ENCODE measurements around the gene MICAL1. TPM values are rescaled to one million over a fixed set of nuclear protein-coding genes. Genes with fewer than 3 reads are reported as not detected.

MICAL1 gene
- total RNA-seq, 1 donor from 2014 or later, result 40.1 TPM

DNA sequence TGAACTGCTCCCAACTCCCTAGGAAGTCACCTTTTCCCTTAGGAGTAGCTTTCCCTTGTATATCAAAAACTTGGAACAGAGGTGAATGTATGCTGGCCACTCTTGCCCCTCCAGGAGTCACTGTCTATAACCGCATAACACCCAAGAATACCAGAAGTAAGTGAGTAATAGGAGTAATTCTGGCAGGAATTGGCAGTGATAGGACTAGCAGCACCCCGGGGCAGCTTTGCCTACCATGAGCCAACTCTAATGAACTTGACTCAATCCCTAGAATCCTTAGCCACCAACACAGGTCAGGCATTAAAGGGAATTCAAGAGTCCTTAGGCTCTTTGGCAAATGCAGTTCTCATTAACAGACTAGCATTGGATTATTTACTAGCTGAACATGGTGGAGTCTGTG is 44.5 kb downstream of the MICAL1 start:
- no peak overlapping the region for H3K4me3 ChIP-seq (ENCODE audit: low read depth, low read length)
- TF ChIP-seq, protein P1, sequence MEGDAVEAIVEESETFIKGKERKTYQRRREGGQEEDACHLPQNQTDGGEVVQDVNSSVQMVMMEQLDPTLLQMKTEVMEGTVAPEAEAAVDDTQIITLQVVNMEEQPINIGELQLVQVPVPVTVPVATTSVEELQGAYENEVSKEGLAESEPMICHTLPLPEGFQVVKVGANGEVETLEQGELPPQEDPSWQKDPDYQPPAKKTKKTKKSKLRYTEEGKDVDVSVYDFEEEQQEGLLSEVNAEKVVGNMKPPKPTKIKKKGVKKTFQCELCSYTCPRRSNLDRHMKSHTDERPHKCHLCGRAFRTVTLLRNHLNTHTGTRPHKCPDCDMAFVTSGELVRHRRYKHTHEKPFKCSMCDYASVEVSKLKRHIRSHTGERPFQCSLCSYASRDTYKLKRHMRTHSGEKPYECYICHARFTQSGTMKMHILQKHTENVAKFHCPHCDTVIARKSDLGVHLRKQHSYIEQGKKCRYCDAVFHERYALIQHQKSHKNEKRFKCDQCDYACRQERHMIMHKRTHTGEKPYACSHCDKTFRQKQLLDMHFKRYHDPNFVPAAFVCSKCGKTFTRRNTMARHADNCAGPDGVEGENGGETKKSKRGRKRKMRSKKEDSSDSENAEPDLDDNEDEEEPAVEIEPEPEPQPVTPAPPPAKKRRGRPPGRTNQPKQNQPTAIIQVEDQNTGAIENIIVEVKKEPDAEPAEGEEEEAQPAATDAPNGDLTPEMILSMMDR (conservative IDR thresholded peaks at IDR 0.05; ENCODE audit: low read depth, low read length), result no peak
- no peak for DNase-seq (ENCODE audit: low read depth)

DNA sequence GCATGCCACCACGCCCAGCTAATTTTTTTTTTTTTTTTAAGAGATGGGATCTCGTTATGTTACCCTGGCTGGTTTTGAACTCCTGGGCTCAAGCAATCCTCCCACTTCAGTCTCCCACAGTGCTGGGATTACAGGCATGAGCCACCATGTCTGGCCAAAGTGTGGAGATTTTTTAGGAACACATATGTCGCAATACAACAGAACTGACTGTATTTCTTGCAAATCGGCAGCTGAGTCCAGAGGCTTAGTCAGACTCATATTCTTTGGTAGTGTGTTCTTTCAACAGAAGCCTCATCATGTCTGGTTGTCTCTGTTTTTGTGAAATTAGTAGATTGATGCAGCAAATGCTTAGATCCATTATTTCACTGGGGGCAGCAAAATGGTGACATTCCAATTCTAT is 49.4 kb downstream of the MICAL1 start:
- TF ChIP-seq, protein P1 (conservative IDR thresholded peaks at IDR 0.05; ENCODE audit: low read depth, low read length), result no peak
- no peak for DNase-seq (ENCODE audit: low read depth)
- H3K4me3 ChIP-seq (ENCODE audit: low read depth, low read length), result no peak overlapping the region

DNA sequence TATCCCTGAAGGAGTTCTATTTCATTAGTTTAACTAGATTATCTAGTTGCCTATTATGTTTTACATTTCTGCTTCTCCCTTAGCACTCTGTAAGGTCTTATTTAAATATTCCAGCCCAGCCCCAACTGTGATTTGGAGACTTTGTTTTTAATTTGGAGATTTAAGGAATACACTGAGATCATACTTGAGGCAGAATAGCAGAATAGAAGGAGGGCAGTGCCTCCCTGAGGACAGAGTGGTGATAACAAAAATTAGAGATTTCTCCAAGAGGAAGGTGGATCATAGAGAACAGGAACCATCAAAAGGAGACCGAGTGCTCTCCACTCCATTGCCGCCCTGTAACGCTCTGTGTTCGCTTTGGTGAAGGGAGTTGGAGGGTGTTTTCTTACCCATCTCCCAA is 58.6 kb downstream of the MICAL1 start:
- no peak for DNase-seq (ENCODE audit: low read depth)
- TF ChIP-seq, protein P1 (conservative IDR thresholded peaks at IDR 0.05; ENCODE audit: low read depth, low read length), result peak; percentile 60

DNA sequence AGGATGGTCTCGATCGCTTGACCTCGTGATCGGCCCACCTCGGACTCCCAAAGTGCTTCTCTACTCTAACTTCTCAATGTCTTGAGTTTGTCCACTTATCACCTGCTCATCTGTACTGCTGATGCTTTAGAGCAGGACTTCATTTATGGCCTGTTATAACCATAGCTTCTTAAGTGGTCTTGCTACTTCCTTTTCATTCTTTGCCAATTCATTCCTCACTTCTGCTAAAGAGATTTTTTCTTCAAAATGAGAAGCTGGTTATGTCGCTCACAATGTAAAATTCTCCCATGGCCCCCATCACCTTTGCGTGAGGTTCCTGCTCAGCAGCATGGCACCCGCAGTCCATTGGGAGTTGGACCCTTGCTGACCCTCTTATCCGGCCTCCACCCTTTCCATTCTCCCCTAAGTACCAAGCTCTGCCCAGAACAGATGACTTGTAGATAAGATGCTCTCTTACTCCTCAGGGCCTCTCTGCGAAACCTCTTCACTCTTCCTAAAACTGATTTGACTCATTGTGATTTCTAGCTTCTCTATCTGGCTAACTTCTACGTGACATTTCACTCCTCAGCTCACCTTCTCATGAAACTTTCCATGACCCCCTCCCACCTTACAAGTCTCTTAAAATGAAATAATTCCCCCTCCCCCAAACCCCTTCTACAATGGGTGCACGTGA is 59.4 kb downstream of the MICAL1 start:
- H3K4me3 ChIP-seq (ENCODE audit: low read depth, low read length), result no peak overlapping the region
- TF ChIP-seq, protein P1 (conservative IDR thresholded peaks at IDR 0.05; ENCODE audit: low read depth, low read length), result no peak
- no peak for DNase-seq (ENCODE audit: low read depth)

More for the DNA sequence above, 58.6 kb downstream of the MICAL1 start:
- H3K4me3 ChIP-seq (ENCODE audit: low read depth, low read length), result no peak overlapping the region

Other genes with a start within 250 kb of the MICAL1 start
- gene CD164, start 73.3 kb downstream of the MICAL1 start, total RNA-seq, result 104 and 110 TPM in 2 replicates
- gene PPIL6, start 15.1 kb downstream of the MICAL1 start, total RNA-seq, result 0.80 and 2.5 TPM in 2 replicates
- 9.1 and 9.6 TPM in 2 replicates for gene SMPD2, start 15.0 kb downstream of the MICAL1 start, total RNA-seq
- 3.6 and 8.8 TPM in 2 replicates for gene ZBTB24, start 27.4 kb upstream of the MICAL1 start, total RNA-seq
- 1.4 and 4.5 TPM in 2 replicates for gene AK9, start 235.4 kb upstream of the MICAL1 start, total RNA-seq
- 10.8 and 15.5 TPM in 2 replicates for gene FIG4, start 235.5 kb upstream of the MICAL1 start, total RNA-seq